Gastroesophageal sphincter (tissue), 4 donors: ENCODE results near the gene ANKH. TPM values are rescaled to one million over a fixed set of nuclear protein-coding genes. Genes with fewer than 3 reads are reported as not detected.

Source experiments
- ATAC-seq: fragments of 150-250 bp; one replicate; pipeline ENCODE4 v1.9.1; 2016; ENCODE audit warnings: mild to moderate bottlenecking, moderate library complexity
- H3K27ac ChIP-seq, 4 donors: fragments of 200-600 bp; sonication (generic) in 3 of 4; 1 replicate in 3 of 4; 2 replicates in 1 of 4; pipeline ENCODE4 v1.5.1; 2016 to 2019
- H3K27me3 ChIP-seq: fragments of 200-600 bp; sonication (generic); one replicate; pipeline ENCODE4 v1.5.1; 2019
- H3K36me3 ChIP-seq, 2 donors: fragments of 200-600 bp; sonication (generic); one replicate each; pipeline ENCODE4 v1.5.1; 2019; ENCODE audit warnings: control low read depth in 1 of 2
- H3K4me1 ChIP-seq, 3 donors: fragments of 200-600 bp; sonication (generic); 1 replicate in 2 of 3; 2 replicates in 1 of 3; pipeline ENCODE4 v1.5.1; 2016 to 2019; ENCODE audit warnings: control low read depth in 2 of 3
- H3K4me3 ChIP-seq, 2 donors: fragments of 200-600 bp; sonication (generic); one replicate each; pipeline ENCODE4 v1.5.1; 2019; ENCODE audit warnings: mild to moderate bottlenecking in 1 of 2, moderate library complexity in 1 of 2
- H3K9me3 ChIP-seq, 3 donors: fragments of 200-600 bp; sonication (generic); one replicate each; pipeline ENCODE4 v1.5.1; 2017 to 2019; ENCODE audit warnings: control low read depth in 2 of 3
- CTCF ChIP-seq, 4 experiments: fragments of 200-600 bp in 2 of 4; fragments of 450-650 bp in 2 of 4; sonication (generic) in 1 of 4; IDR thresholded peaks; one replicate each; pipeline ENCODE4 v1.5.1; 2017 to 2019; ENCODE audit warnings: antibody characterized with exemption in 4 of 4, mild to moderate bottlenecking in 2 of 4, moderate library complexity in 2 of 4
- EP300 ChIP-seq: sonication (generic); formaldehyde crosslinking; IDR thresholded peaks from one replicate; pipeline ENCODE4 v1.6.1; 2017; ENCODE audit warnings: antibody characterized with exemption, mild to moderate bottlenecking
- POLR2A ChIP-seq, 2 donors: fragments of 450-650 bp; IDR thresholded peaks; one replicate each; pipeline ENCODE4 v1.6.1; 2017; ENCODE audit warnings: antibody characterized with exemption in 2 of 2, mild to moderate bottlenecking in 2 of 2, moderate library complexity in 1 of 2
- POLR2AphosphoS5 ChIP-seq: sonication (generic); formaldehyde crosslinking; IDR thresholded peaks from one replicate; pipeline ENCODE4 v1.6.1; 2017; ENCODE audit warnings: antibody characterized with exemption
- WGBS, 2 donors: methylation state at CpG; one replicate each; pipeline ENCODE4 v1.1.5; 2018; ENCODE audit warnings: low coverage in 1 of 2; 5-methylcytosine and 5-hydroxymethylcytosine counted together
- total RNA-seq, 4 donors: library from RNA; depleted of rRNA; stranded (reverse); fragments of >200 nt; gene quantifications; one replicate each; pipeline ENCODE4 v1.1.0, GENCODE V29; 2016

ANKH gene
- total RNA-seq, 4 donors from 2014 or later = 30.0 to 45.2 (median 36.0) TPM

- Histone ChIP-seq H3K9me3 (no peaks in the 10 kb centered on the region), H3K27ac (no peak overlapping the region), H3K4me3 (no peak overlapping the region), H3K36me3 (peaks cover 0 to 83% of the 10 kb centered on the region in 2 donors), H3K27me3 (no peaks in the 10 kb centered on the region), H3K4me1 (peaks cover 0 to 12% (median 0%) of the 10 kb centered on the region in 3 donors)
- 80 to 89% methylated on average over 14 to 24 of the region's 28 CpGs for WGBS, 2 donors
- no peak for TF ChIP-seq CTCF (IDR thresholded peaks at IDR 0.05)
- TF ChIP-seq EP300 = no peak
- TF ChIP-seq POLR2AphosphoS5 = no peak
- no peak for ATAC-seq
Measured at GRCh38 chr5:14710313-14710994, 161.1 kb downstream of the ANKH start.

- Histone ChIP-seq H3K4me1 (peaks cover 0 to 12% (median 0%) of the 10 kb centered on the region in 3 donors), H3K27me3 (no peaks in the 10 kb centered on the region), H3K27ac (no peak overlapping the region), H3K9me3 (no peaks in the 10 kb centered on the region), H3K36me3 (peaks cover 0 to 72% of the 10 kb centered on the region in 2 donors), H3K4me3 (no peak overlapping the region)
- WGBS, 2 donors = 94 to 96% methylated on average over 4 to 5 of the region's 5 CpGs
- TF ChIP-seq POLR2A (IDR thresholded peaks at IDR 0.05) (no peak), CTCF (IDR thresholded peaks at IDR 0.05) (no peak), POLR2AphosphoS5 (no peak), EP300 (no peak)
- no peak for ATAC-seq
Measured at GRCh38 chr5:14708551-14708950, 163.0 kb downstream of the ANKH start.

GRCh38 chr5:14707811-14708390 lies 163.7 kb downstream of the ANKH start:
- WGBS, 2 donors = 78 to 83% methylated on average over 8 to 9 of the region's 9 CpGs
- H3K4me3 ChIP-seq = no peak overlapping the region
- H3K27ac ChIP-seq = peak overlapping the region in 1 of 4 donors; percentile 25
- peaks cover 0 to 12% (median 0%) of the 10 kb centered on the region in 3 donors for H3K4me1 ChIP-seq
- TF ChIP-seq EP300 (no peak), POLR2AphosphoS5 (no peak), POLR2A (IDR thresholded peaks at IDR 0.05) (no peak), CTCF (IDR thresholded peaks at IDR 0.05) (no peak)
- H3K36me3 ChIP-seq = peaks cover 0 to 68% of the 10 kb centered on the region in 2 donors
- no peaks in the 10 kb centered on the region for H3K9me3 ChIP-seq
- no peak for ATAC-seq
- H3K27me3 ChIP-seq = no peaks in the 10 kb centered on the region

DNA sequence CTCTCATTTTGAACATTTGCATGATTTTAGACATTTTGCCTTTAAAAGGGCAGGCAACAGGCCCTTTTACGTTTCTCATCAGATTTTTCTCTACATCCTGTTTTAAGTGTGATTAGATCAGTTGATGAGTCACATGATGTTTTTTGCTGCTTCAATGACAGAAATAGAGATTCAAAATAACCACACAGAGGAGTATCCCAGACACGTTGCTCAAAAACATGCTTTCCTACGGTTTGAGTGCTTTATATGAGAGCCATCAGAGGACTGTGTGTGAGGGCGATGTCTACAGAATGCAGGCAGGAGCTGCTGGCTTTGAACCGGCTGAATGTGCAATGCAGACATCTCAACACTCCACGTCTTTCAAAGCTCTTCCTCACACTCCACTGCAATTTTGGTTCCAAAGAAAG lies 165.0 kb downstream of the ANKH start:
- Histone ChIP-seq H3K4me3 (no peak overlapping the region), H3K27me3 (no peaks in the 10 kb centered on the region), H3K4me1 (peaks cover 0 to 12% (median 0%) of the 10 kb centered on the region in 3 donors), H3K27ac (peak overlapping the region in 1 of 4 donors; percentile 25), H3K9me3 (no peaks in the 10 kb centered on the region), H3K36me3 (peaks cover 0 to 65% of the 10 kb centered on the region in 2 donors)
- WGBS, 2 donors = 43 to 44% methylated on average over 5 to 6 of the region's 6 CpGs
- no peak for ATAC-seq
- TF ChIP-seq POLR2AphosphoS5 = no peak
- no peak for TF ChIP-seq CTCF (IDR thresholded peaks at IDR 0.05)

GRCh38 chr5:14705556-14705955 lies 166.0 kb downstream of the ANKH start:
- no peak for TF ChIP-seq POLR2A (IDR thresholded peaks at IDR 0.05)
- TF ChIP-seq POLR2AphosphoS5 = no peak
- TF ChIP-seq EP300 = no peak
- TF ChIP-seq CTCF (IDR thresholded peaks at IDR 0.05) = no peak
- peaks cover 0 to 20% (median 0%) of the 10 kb centered on the region in 3 donors for H3K4me1 ChIP-seq
- no peaks in the 10 kb centered on the region for H3K27me3 ChIP-seq
- H3K4me3 ChIP-seq = no peak overlapping the region
- H3K27ac ChIP-seq = no peak overlapping the region
- no peaks in the 10 kb centered on the region for H3K9me3 ChIP-seq
- ATAC-seq = no peak
- H3K36me3 ChIP-seq = peaks cover 0 to 61% of the 10 kb centered on the region in 2 donors
- WGBS, 2 donors = 100% methylated on average over 1 to 2 of the region's 8 CpGs
